SK-N-MC (cell line): Measurements from ENCODE around the gene ELAVL3.

Source experiments
- EZH2 ChIP-seq: fragments of 200-600 bp; sonication (generic); IDR thresholded peaks from one replicate; pipeline ENCODE4 v1.6.1; 2017; ENCODE audit warnings: antibody characterized with exemption
- POLR2AphosphoS5 ChIP-seq: IDR thresholded peaks from 2 replicates; pipeline ENCODE4 v1.6.1; 2012; ENCODE audit warnings: mild to moderate bottlenecking, low read depth, low read length, borderline replicate concordance

DNA sequence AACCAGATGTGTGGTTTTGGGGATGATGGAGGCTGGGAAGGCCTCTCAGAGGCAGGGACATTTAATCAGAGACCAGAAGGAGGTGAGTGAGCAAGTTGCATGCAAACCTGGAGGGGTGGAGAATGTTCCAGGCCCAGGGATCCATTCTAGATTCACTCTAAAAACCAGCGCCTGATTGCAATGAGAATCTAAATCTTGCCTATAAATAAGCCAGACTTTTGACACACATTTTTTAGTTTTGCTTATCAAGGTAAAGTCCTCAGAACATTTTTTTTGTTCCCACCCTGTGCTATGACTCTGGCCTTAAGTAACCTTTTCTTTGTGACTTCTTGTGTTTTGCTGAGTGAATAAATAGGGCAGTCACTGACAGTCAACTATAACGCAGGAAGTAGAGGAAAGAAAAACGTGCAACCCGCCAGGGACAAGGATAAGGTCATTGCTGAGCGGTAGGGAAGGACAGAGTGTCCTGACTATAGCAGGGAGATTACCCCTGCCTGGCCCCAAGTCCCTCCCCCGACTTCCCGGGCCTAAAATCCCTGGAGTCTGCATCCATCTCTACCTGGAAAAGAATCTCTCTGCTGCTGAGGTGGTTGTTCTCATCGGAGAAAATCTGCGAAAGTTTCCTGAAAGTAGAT lies 76.1 kb downstream of the ELAVL3 start:
- TF ChIP-seq POLR2AphosphoS5 (no peak), EZH2 (no peak)
